HepG2 (cell line): ENCODE measurements around the gene SCAF4. TPM values are rescaled to one million over a fixed set of nuclear protein-coding genes. Genes with fewer than 3 reads are reported as not detected.
A peak's percentile ranks its signal among the peaks of the same experiment; 100 is the strongest.

ENCODE experiments used
- BATF2 ChIP-seq: sonication (generic); formaldehyde crosslinking; IDR thresholded peaks from 2 replicates; pipeline ENCODE4 v1.8.0; 2022; ENCODE audit warnings: mild to moderate bottlenecking, missing genetic modification reagents, moderate library complexity
- BRD4 ChIP-seq: sonication (generic); formaldehyde crosslinking; IDR thresholded peaks from 2 replicates; pipeline ENCODE4 v1.4.0; 2020; ENCODE audit warnings: missing genetic modification reagents
- CENPX ChIP-seq: sonication (generic); formaldehyde crosslinking; IDR thresholded peaks from 2 replicates; pipeline ENCODE4 v1.9.0; 2021; ENCODE audit warnings: mild to moderate bottlenecking, missing genetic modification reagents, moderate library complexity
- ELK4 ChIP-seq: sonication (generic); formaldehyde crosslinking; IDR thresholded peaks from 2 replicates; pipeline ENCODE4 v1.9.0; 2021; ENCODE audit warnings: missing genetic modification reagents, borderline replicate concordance
- EP300 ChIP-seq, 3 experiments: sonication (generic) in 1 of 3; formaldehyde crosslinking in 1 of 3; IDR thresholded peaks; 2 replicates each; pipeline versions ENCODE4 v1.5.1 to v1.6.1; 2011 to 2020; ENCODE audit warnings: low read depth in 2 of 3, low read length in 2 of 3, borderline replicate concordance in 1 of 3, improper control_type of control experiment in 1 of 3, mild to moderate bottlenecking in 1 of 3, missing genetic modification reagents in 1 of 3, moderate library complexity in 1 of 3
- HDAC1 ChIP-seq: sonication (generic); formaldehyde crosslinking; IDR thresholded peaks from 2 replicates; pipeline ENCODE4 v1.5.1; 2020; ENCODE audit warnings: mild to moderate bottlenecking, missing genetic modification reagents
- KAT7 ChIP-seq: IDR thresholded peaks from 2 replicates; pipeline ENCODE4 v1.6.1; 2018; ENCODE audit warnings: borderline replicate concordance, missing compliant biosample characterization
- NPAS2 ChIP-seq: sonication (generic); formaldehyde crosslinking; IDR thresholded peaks from 2 replicates; pipeline ENCODE4 v1.8.0; 2022; ENCODE audit warnings: mild to moderate bottlenecking, missing genetic modification reagents, borderline replicate concordance
- PPARG ChIP-seq: conservative IDR thresholded peaks from 2 replicates; pipeline ENCODE4 v1.6.1; 2016; ENCODE audit warnings: missing biosample characterization, missing genetic modification reagents
- XRCC5 ChIP-seq: fragments of 200-400 bp; formaldehyde crosslinking; optimal IDR thresholded peaks from 2 replicates; pipeline ENCODE3; 2017; ENCODE audit warnings: mild to moderate bottlenecking, low read length
- ZBTB26 ChIP-seq: IDR thresholded peaks from 2 replicates; pipeline ENCODE4 v1.6.1; 2016; ENCODE audit warnings: missing compliant biosample characterization, missing genetic modification reagents, borderline replicate concordance
- ZKSCAN5 ChIP-seq: sonication (generic); formaldehyde crosslinking; IDR thresholded peaks from 2 replicates; pipeline ENCODE4 v1.5.1; 2020; ENCODE audit warnings: mild to moderate bottlenecking, missing genetic modification reagents
- ZNF337 ChIP-seq: sonication (generic); formaldehyde crosslinking; IDR thresholded peaks from 2 replicates; pipeline ENCODE4 v1.5.1; 2020; ENCODE audit warnings: missing genetic modification reagents, low read depth, mild to moderate bottlenecking, borderline replicate concordance
- ZNF574 ChIP-seq: sonication (generic); formaldehyde crosslinking; IDR thresholded peaks from 2 replicates; pipeline ENCODE4 v1.4.0; 2020; ENCODE audit warnings: missing genetic modification reagents
- ZNF790 ChIP-seq: sonication (generic); formaldehyde crosslinking; IDR thresholded peaks from 2 replicates; pipeline ENCODE4 v1.8.0; 2022; ENCODE audit warnings: missing genetic modification reagents, mild to moderate bottlenecking, borderline replicate concordance
- ZNF839 ChIP-seq: sonication (generic); formaldehyde crosslinking; IDR thresholded peaks from 2 replicates; pipeline ENCODE4 v1.4.0; 2020; ENCODE audit warnings: missing genetic modification reagents, mild to moderate bottlenecking, borderline replicate concordance
- ZXDC ChIP-seq: sonication (generic); formaldehyde crosslinking; IDR thresholded peaks from 2 replicates; pipeline ENCODE4 v1.5.0; 2020; ENCODE audit warnings: mild to moderate bottlenecking, missing genetic modification reagents
- polyA plus RNA-seq, 8 experiments: library from polyadenylated mRNA; depleted of rRNA in 3 of 8; stranded (reverse) in 7 of 8; unstranded in 1 of 8; fragments of >200 nt; fragmentation: Illumina TruSeq in 4 of 8; extraction: Trizol in 4 of 8; gene quantifications; 2 replicates each; pipeline versions ENCODE4 v1.2.1 to v1.2.3, GENCODE V29; 2011 to 2016; ENCODE audit warnings: low read depth in 4 of 8, missing spikeins in 1 of 8, mixed read lengths in 1 of 8; ENCODE audit not compliant: insufficient read depth in 1 of 8
- total RNA-seq, 5 experiments: library from RNA; depleted of rRNA; stranded (reverse); fragments of >200 nt; fragmentation: Illumina TruSeq; extraction: Trizol; gene quantifications; 2 replicates each; pipeline ENCODE4 v1.2.3, GENCODE V29; 2016; ENCODE audit warnings: low read depth in 1 of 5

The SCAF4 gene
- total and polyA plus RNA-seq, 2 of the 13 experiments (the other 11 are each of a cell fraction or from before 2014, with no cell fraction given), result 9.1 to 11.5 TPM

- TF ChIP-seq ZXDC (CRISPR knock-in tag), result peak; percentile 41; the same call in 1 of the 2 replicates
- 0 out of 2 replicates have a peak, but pooled peaks have one; percentile 38 for TF ChIP-seq ZNF839 (CRISPR knock-in tag)
- no peak for TF ChIP-seq NPAS2 (CRISPR knock-in tag)
- TF ChIP-seq ZBTB26 (CRISPR knock-in tag), result no peak
- peak; percentile 70 for TF ChIP-seq XRCC5
- peak; percentile 84; the same call in 1 of the 2 replicates for TF ChIP-seq HDAC1
- peak; percentile 49; the same call in 1 of the 2 replicates for TF ChIP-seq BRD4 (CRISPR knock-in tag)
- peak; percentile 45; the same call in 1 of the 2 replicates for TF ChIP-seq KAT7
- no peak for TF ChIP-seq CENPX (CRISPR knock-in tag)
- TF ChIP-seq BATF2, result peak; percentile 86
- 0 out of 2 replicates have a peak, but pooled peaks have one; percentile 7 for TF ChIP-seq PPARG
- TF ChIP-seq ZNF574 (CRISPR knock-in tag), result peak; percentile 81
- peak; percentile 94; the same call in 1 of the 2 replicates for TF ChIP-seq ZNF790
- TF ChIP-seq ZNF337 (CRISPR knock-in tag), result no peak
- TF ChIP-seq ZKSCAN5 (CRISPR knock-in tag), result 0 out of 2 replicates have a peak, but pooled peaks have one; percentile 36
- 0 out of 2 replicates have a peak, but pooled peaks have one; percentile 10 for TF ChIP-seq ELK4 (CRISPR knock-in tag)
- no peak for TF ChIP-seq EP300 (IDR thresholded peaks at IDR 0.05; ENCODE audit: low read depth in 2 of 2, low read length in 2 of 2)
- TF ChIP-seq EP300 (CRISPR knock-in tag; IDR thresholded peaks at IDR 0.05; ENCODE audit: borderline replicate concordance), result no peak
Observed at GRCh38 chr21:31659536-31660258, 72.2 kb downstream of the SCAF4 start, which contains the start of gene SOD1 (continued).
